Skeletal muscle tissue (tissue), 1 donor: ENCODE results near the gene MT1F. TPM values are rescaled to one million over a fixed set of nuclear protein-coding genes. Genes with fewer than 3 reads are reported as not detected.

Experiments
- total RNA-seq: library from RNA; depleted of rRNA; stranded (reverse); fragments of >200 nt; gene quantifications from one replicate; pipeline ENCODE4 v1.2.3, GENCODE V29; 2014

The MT1F gene
- total RNA-seq, 1 donor from 2014 or later, result not detected

Other genes starting within 250 kb of the MT1F start
- gene AMFR, start 232.4 kb upstream of the MT1F start, total RNA-seq, result 130 TPM
- 54.8 TPM for gene NUDT21, start 206.6 kb upstream of the MT1F start, total RNA-seq
- gene OGFOD1, start 206.4 kb upstream of the MT1F start, total RNA-seq, result 21.4 TPM
- 86.1 TPM for gene BBS2, start 137.9 kb upstream of the MT1F start, total RNA-seq
- gene MT4, start 92.9 kb upstream of the MT1F start, total RNA-seq, result not detected
- gene MT3, start 68.4 kb upstream of the MT1F start, total RNA-seq, result 1.0 TPM
- 2.1 TPM for gene MT2A, start 49.4 kb upstream of the MT1F start, total RNA-seq
- 18.8 TPM for gene MT1E, start 32.2 kb upstream of the MT1F start, total RNA-seq
- 2.1 TPM for gene MT1M, start 25.3 kb upstream of the MT1F start, total RNA-seq
- not detected for gene MT1A, start 19.3 kb upstream of the MT1F start, total RNA-seq
- gene MT1B, start 6.1 kb upstream of the MT1F start, total RNA-seq, result not detected
- gene MT1G, start 10.1 kb downstream of the MT1F start, total RNA-seq, result not detected
- gene MT1H, start 11.9 kb downstream of the MT1F start, total RNA-seq, result not detected
- 11.5 TPM for gene MT1X, start 24.5 kb downstream of the MT1F start, total RNA-seq
- 54.8 TPM for gene NUP93, start 72.2 kb downstream of the MT1F start, total RNA-seq
- not detected for gene SLC12A3, start 207.2 kb downstream of the MT1F start, total RNA-seq